ENCODE results near the gene RPL36A. TPM values are rescaled to one million over a fixed set of nuclear protein-coding genes. Genes with fewer than 3 reads are reported as not detected.

The RPL36A gene
- 507 and 845 TPM in 2 replicates for total RNA-seq

DNA sequence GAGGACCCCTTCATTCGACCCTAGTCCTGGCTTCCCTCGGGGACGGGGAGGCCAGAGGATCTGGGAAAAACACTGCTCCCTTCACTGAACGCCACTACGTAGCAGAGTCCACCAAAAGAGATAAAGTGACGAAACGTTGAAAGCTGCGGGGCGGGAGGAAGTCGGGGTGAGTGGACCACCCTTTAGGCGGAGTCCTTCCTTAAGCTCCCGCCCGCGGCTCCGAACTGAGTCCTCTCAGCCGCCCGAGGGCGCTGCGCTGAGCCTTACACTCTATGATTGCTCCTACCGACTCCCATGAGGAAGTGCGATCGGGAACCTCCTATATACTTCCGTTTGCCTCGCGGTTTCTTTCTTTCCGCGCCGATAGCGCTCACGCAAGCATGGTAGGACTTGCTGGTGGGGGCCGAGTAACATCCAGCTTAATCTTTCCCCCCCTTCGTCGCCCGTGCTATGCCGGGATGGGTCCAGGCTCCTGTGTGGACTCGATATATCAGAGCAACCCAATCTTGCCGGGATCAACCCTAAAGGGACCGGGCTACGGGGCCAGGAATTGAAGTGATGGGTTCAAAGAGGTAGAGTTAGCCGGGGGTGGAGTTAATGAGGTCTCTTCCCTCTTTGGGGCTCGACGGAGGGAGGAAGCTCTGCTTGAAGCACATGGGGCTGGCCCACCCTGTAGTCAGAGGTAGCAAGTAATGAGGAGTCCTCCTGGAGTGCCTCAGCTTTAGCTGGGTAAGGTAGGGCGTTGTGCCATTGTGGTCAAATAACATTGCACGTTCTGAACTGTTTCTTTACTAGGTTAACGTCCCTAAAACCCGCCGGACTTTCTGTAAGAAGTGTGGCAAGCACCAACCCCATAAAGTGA lies at the start of gene RPL36A:
Gene RPL36A, plus strand, starts transcription at position 348 of the 862 bp plus-strand sequence. Its CDS starts 33 bp downstream, at position 381.
- TF ChIP-seq, protein P1, sequence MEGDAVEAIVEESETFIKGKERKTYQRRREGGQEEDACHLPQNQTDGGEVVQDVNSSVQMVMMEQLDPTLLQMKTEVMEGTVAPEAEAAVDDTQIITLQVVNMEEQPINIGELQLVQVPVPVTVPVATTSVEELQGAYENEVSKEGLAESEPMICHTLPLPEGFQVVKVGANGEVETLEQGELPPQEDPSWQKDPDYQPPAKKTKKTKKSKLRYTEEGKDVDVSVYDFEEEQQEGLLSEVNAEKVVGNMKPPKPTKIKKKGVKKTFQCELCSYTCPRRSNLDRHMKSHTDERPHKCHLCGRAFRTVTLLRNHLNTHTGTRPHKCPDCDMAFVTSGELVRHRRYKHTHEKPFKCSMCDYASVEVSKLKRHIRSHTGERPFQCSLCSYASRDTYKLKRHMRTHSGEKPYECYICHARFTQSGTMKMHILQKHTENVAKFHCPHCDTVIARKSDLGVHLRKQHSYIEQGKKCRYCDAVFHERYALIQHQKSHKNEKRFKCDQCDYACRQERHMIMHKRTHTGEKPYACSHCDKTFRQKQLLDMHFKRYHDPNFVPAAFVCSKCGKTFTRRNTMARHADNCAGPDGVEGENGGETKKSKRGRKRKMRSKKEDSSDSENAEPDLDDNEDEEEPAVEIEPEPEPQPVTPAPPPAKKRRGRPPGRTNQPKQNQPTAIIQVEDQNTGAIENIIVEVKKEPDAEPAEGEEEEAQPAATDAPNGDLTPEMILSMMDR (conservative IDR thresholded peaks at IDR 0.05; ENCODE audit: low read depth, low read length), result peak; percentile 64
- no peak for DNase-seq (ENCODE audit: low read depth)

DNA sequence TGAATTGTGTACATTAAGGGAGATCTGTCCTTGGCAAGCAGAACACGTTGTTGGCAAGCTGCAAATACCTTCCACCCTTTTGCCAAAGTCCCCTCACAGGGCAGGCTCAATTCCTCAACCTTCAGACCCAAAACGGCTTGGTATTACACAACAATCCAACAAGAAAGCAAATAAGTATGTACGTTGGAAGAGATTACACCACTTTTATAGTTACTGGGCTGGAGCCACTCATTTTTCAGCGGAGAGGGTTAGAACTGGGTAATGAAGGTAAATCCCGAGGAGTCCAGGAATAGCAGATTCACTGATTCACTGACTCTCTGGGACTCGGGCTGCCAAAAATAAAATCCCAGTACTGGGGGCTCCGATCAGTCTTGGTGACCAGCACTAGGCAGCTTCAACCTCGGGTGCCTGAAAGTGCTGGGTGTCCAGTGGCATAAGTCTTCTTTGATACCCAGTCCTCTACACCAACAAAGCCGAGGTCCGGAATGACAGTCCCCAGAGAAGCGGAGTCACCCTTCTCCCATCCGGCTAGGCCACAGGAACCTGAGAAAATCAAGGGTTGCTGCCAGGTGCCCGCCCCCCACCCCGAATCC lies 42.9 kb upstream of the RPL36A start:
- no peak for DNase-seq (ENCODE audit: low read depth)
- peak overlapping the region; percentile 76 for H3K4me3 ChIP-seq (ENCODE audit: low read depth, low read length)
- TF ChIP-seq, protein P1 (conservative IDR thresholded peaks at IDR 0.05; ENCODE audit: low read depth, low read length), result no peak

More for the DNA sequence above, at the start of gene RPL36A:
- H3K4me3 ChIP-seq (ENCODE audit: low read depth, low read length), result peak within 1 kb of the TSS; percentile 68

DNA sequence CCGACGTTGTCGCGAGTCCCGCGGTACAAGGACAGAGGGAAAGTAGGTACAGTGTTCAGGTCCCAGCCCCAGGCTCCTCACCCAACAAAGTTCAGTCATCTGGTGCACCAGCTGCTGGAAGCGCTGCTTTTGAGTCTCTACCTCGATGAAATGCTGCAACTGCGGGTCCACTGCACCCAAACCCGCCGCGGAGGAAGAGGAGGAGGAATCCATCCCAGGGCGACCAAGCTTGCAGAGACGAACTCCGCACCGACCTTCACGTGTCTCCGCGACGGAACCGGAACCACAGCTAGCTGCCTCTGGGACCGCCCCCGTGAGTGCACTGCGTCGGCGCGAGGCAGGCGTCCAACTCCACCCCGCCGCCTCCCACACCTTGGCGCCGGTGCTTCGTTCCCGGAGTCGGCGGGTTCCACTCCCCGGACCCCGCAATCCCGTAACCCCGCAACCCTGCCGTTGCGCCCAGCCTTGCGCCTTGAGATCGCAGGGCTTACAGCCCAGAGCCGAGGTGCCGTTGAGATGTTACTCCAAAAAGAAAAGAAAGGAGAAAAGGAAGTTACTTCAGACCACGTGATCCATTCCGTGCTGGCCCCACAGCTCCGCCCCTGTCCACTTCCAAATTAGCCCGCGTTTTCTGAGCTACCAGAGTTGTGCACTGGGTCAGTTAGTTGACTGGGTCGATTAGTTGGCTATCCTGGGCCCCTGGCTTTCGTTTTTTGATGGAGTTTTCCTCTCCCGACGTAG lies 42.2 kb upstream of the RPL36A start, which contains the start of gene TIMM8A:
Gene TIMM8A, minus strand, starts transcription at position 291 of the 741 bp plus-strand sequence. Its CDS starts 78 bp downstream, at position 213.
- H3K4me3 ChIP-seq (ENCODE audit: low read depth, low read length), result peak within 1 kb of the TSS; percentile 76
- TF ChIP-seq, protein P1 (conservative IDR thresholded peaks at IDR 0.05; ENCODE audit: low read depth, low read length), result no peak
- DNase-seq (ENCODE audit: low read depth), result no peak

DNA sequence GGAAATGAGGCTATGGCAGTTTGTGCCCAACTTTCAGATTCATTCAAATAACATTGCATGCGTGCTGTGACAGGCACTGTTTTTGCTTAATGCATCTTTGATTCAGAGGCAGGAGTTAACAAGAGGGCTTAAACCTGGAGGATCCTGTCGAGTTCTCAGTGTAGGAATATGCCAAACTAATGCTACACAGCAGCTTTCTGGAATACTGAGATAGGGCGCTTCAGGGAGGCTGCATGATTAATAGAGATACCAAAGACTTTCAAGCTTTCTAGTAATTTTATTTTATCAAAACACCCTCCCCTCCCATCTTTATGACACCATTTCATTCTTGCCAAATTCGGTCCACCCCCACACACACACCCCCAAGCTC lies 41.6 kb upstream of the RPL36A start:
- peak overlapping the region; percentile 76 for H3K4me3 ChIP-seq (ENCODE audit: low read depth, low read length)
- TF ChIP-seq, protein P1 (conservative IDR thresholded peaks at IDR 0.05; ENCODE audit: low read depth, low read length), result no peak
- no peak for DNase-seq (ENCODE audit: low read depth)

DNA sequence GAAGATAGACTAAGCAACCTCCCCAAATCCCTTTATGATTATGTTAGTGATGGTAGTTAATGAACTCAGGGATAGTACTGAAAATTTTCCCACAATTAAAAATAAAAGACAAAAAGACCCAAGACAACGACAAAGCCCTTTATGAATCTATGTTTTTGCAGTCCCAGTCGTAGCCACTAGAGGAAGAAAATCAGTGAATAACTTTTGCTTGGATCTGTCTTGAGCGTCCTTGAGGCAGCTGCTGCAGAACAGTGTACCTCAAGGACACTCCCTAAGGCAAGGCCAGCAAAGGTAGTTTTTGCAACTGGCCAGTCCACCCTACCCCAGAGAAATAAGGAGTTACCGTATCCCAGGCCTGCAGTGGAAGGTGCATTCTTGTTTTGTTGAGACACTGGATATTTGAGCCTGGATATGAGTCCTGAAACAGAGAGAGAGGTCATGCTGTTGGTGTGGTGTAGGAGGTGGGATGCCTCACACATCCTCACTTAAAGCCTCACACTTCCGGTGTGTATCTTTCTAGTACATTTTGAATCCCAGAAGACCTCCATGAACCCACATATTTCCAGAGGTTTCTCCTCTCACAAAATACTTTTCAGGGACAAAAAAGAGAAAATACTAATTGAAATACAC lies 33.5 kb upstream of the RPL36A start:
- DNase-seq (ENCODE audit: low read depth), result no peak
- H3K4me3 ChIP-seq (ENCODE audit: low read depth, low read length), result no peak overlapping the region
- TF ChIP-seq, protein P1 (conservative IDR thresholded peaks at IDR 0.05; ENCODE audit: low read depth, low read length), result peak; percentile 38

DNA sequence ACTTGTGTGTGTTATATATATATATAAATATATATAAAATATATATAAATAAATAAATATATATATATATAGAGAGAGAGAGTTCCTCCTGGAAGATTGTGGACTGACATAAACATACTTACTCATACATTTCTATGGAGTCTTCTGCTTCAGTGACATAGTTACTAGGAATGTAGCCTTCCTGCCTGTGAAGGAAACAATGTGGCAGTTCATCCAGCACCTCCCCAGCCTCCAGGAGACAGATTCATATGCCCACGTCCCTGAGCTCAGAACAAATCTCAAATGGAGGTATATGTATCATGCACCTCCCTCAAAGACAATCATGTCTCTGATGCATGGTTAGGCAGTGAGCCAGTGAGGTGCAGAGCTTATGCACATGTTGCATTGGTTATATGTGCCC lies 30.8 kb upstream of the RPL36A start:
- TF ChIP-seq, protein P1 (conservative IDR thresholded peaks at IDR 0.05; ENCODE audit: low read depth, low read length), result no peak
- H3K4me3 ChIP-seq (ENCODE audit: low read depth, low read length), result no peak overlapping the region
- no peak for DNase-seq (ENCODE audit: low read depth)

All from epithelial cell of proximal tubule (primary cell).